Measurements from ENCODE around the gene USP34. TPM values are rescaled to one million over a fixed set of nuclear protein-coding genes. Genes with fewer than 3 reads are reported as not detected.

Gene USP34
- total and polyA plus RNA-seq, 7 donors = 40.2 to 71.5 (median 54.0) TPM

GRCh38 chr2:61504949-61505348, 34.1 kb upstream of the USP34 start:
- no peak overlapping the region for H3K4me3 ChIP-seq

DNA sequence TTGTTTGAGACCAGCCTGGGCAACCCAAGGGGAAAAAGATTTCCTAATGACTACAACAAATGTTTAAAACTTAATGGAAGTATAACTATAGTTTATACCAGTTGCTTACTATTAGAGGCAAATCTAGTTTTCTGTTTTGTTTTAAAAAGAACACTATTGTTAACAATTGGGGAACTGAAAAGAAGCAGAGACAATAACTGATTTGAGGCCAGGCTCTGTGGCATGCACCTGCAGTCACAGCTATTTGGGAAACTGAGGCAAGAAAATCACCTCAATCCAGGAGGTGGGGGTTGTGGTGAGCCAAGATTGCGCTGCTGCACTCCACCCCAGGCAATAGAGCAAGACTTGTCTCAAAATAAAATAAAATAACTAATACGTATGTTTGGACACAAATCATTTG, 28.2 kb upstream of the USP34 start:
- Histone ChIP-seq H3K36me3 (ENCODE audit: insufficient read depth in 1 of 2, low read depth in 1 of 2) (peaks cover 0 to 97% of the 10 kb centered on the region in 2 donors), H3K27ac (no peak overlapping the region), H3K4me3 (no peak overlapping the region), H3K27me3 (ENCODE audit: insufficient read depth in 3 of 3, low read length in 2 of 3) (no peaks in the 10 kb centered on the region), H3K4me1 (no peaks in the 10 kb centered on the region), H3K9me3 (no peaks in the 10 kb centered on the region)
- WGBS, 3 donors = 96 to 99% (median 98%) methylated on average over 2 of the region's 2 CpGs
- ATAC-seq = no peak
- TF ChIP-seq CTCF (IDR thresholded peaks at IDR 0.05) = no peak
- intact Hi-C loops (cut with DNase I) = no loop called here
- DNase-seq = no peak

More at GRCh38 chr2:61504949-61505348, 34.1 kb upstream of the USP34 start:
- Histone ChIP-seq H3K27ac (no peak overlapping the region), H3K4me1 (no peaks in the 10 kb centered on the region), H3K9me3 (no peaks in the 10 kb centered on the region), H3K36me3 (ENCODE audit: insufficient read depth in 1 of 2, low read depth in 1 of 2) (peaks cover 0 to 62% of the 10 kb centered on the region in 2 donors), H3K27me3 (ENCODE audit: insufficient read depth in 3 of 3, low read length in 2 of 3) (no peaks in the 10 kb centered on the region)
- intact Hi-C loops (cut with DNase I) = no loop called here
- 84 to 97% (median 96%) methylated on average over 2 of the region's 2 CpGs for WGBS, 3 donors
- TF ChIP-seq CTCF (IDR thresholded peaks at IDR 0.05) = no peak
- ATAC-seq (no peak), DNase-seq (no peak)

DNA sequence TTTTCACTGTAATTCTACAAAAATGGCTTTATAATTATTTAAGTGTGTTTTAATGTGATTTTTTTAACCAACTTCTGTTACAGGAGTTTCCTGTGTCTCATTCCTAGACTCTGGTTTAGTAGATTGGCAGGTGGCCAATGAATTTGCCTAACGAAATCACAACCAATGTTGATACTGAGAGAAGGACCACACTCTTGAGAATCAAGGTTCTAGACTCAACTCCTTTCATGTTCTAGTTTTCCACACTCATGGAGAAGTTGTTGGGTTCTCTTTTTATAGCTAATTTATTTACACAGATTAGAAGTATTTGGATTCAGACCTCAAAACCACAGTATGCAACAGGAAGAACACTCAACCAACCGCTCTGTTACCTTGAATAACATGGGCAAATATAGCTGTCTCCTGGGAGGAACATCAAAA, 22.6 kb upstream of the USP34 start:
- WGBS, 3 donors = 76 to 80% (median 78%) methylated on average over 2 of the region's 2 CpGs
- intact Hi-C loops (cut with DNase I) = no loop called here
- H3K27ac ChIP-seq = no peak overlapping the region
- H3K9me3 ChIP-seq = no peaks in the 10 kb centered on the region
- no peak overlapping the region for H3K4me3 ChIP-seq
- DNase-seq (no peak), ATAC-seq (no peak)
- no peaks in the 10 kb centered on the region for H3K27me3 ChIP-seq (ENCODE audit: insufficient read depth in 3 of 3, low read length in 2 of 3)
- H3K4me1 ChIP-seq = no peaks in the 10 kb centered on the region
- peaks cover 4 to 100% of the 10 kb centered on the region in 2 donors for H3K36me3 ChIP-seq (ENCODE audit: insufficient read depth in 1 of 2, low read depth in 1 of 2)
- no peak for TF ChIP-seq CTCF (IDR thresholded peaks at IDR 0.05)

GRCh38 chr2:61492476-61492875, 21.6 kb upstream of the USP34 start:
- WGBS, 3 donors = 92 to 96% (median 93%) methylated on average over 2 of the region's 2 CpGs
- H3K36me3 ChIP-seq (ENCODE audit: insufficient read depth in 1 of 2, low read depth in 1 of 2) = peaks cover 4 to 100% of the 10 kb centered on the region in 2 donors

More at GRCh38 chr2:61492476-61492875, 21.6 kb upstream of the USP34 start:
- H3K4me3 ChIP-seq = no peak overlapping the region
- H3K27me3 ChIP-seq (ENCODE audit: insufficient read depth in 3 of 3, low read length in 2 of 3) = no peaks in the 10 kb centered on the region
- H3K9me3 ChIP-seq = no peaks in the 10 kb centered on the region
- TF ChIP-seq CTCF (IDR thresholded peaks at IDR 0.05) = no peak
- intact Hi-C loops (cut with DNase I) = no loop called here
- no peaks in the 10 kb centered on the region for H3K4me1 ChIP-seq
- no peak for DNase-seq
- no peak for ATAC-seq
- no peak overlapping the region for H3K27ac ChIP-seq

Measured in psoas muscle (tissue), 8 donors.